Loucy (cell line): ENCODE measurements around the gene ANGPT4.

Source experiments
- H2AFZ ChIP-seq: fragments of 200-600 bp; sonication (generic); 2 replicates; pipeline ENCODE4 v1.6.0; 2016; ENCODE audit warnings: antibody characterized with exemption, mild to moderate bottlenecking, low read length, moderate library complexity
- H3F3A ChIP-seq: fragments of 200-600 bp; 2 replicates; pipeline ENCODE4 v1.6.0; 2016; ENCODE audit warnings: antibody characterized with exemption, low read depth, mild to moderate bottlenecking
- H3K27me3 ChIP-seq: fragments of 200-600 bp; sonication (generic); 2 replicates; pipeline ENCODE4 v1.6.1; 2014; ENCODE audit warnings: low read length, mild to moderate bottlenecking; ENCODE audit not compliant: insufficient read depth, poor library complexity, severe bottlenecking
- H3K36me3 ChIP-seq: fragments of 200-600 bp; sonication (generic); 2 replicates; pipeline ENCODE4 v1.6.1; 2016; ENCODE audit warnings: low read length; ENCODE audit not compliant: insufficient read depth
- H3K4me1 ChIP-seq: fragments of 200-600 bp; sonication (generic); 2 replicates; pipeline ENCODE4 v1.5.1; 2014; ENCODE audit warnings: low read length, mild to moderate bottlenecking; ENCODE audit not compliant: insufficient read depth, poor library complexity, severe bottlenecking
- H3K4me2 ChIP-seq: fragments of 200-600 bp; sonication (generic); 2 replicates; pipeline ENCODE4 v1.6.0; 2014; ENCODE audit warnings: antibody characterized with exemption, low read length, low read depth, mild to moderate bottlenecking; ENCODE audit not compliant: poor library complexity, severe bottlenecking
- H3K4me3 ChIP-seq: fragments of 200-600 bp; sonication (generic); 2 replicates; pipeline ENCODE4 v1.5.1; 2014; ENCODE audit warnings: low read length, mild to moderate bottlenecking, mixed read lengths; ENCODE audit not compliant: poor library complexity, severe bottlenecking
- H3K79me2 ChIP-seq: fragments of 200-600 bp; sonication (generic); 2 replicates; pipeline ENCODE4 v1.6.1; 2014; ENCODE audit warnings: low read length; ENCODE audit not compliant: insufficient read depth
- H3K9ac ChIP-seq: fragments of 200-600 bp; sonication (generic); 2 replicates; pipeline ENCODE4 v1.6.0; 2014; ENCODE audit warnings: mild to moderate bottlenecking, low read depth, low read length, moderate library complexity; ENCODE audit not compliant: poor library complexity, severe bottlenecking
- H3K9me2 ChIP-seq: fragments of 200-600 bp; sonication (generic); replicated peaks from 2 replicates; pipeline ENCODE4 v1.6.1; 2016; ENCODE audit warnings: low read depth, low read length, mixed read lengths
- H3K9me3 ChIP-seq: fragments of 200-600 bp; sonication (generic); 2 replicates; pipeline ENCODE4 v1.6.1; 2014; ENCODE audit warnings: mild to moderate bottlenecking, antibody characterized with exemption, low read length, low read depth; ENCODE audit not compliant: insufficient read depth
- H4K20me1 ChIP-seq: fragments of 200-600 bp; sonication (generic); 2 replicates; pipeline ENCODE4 v1.6.0; 2014; ENCODE audit warnings: antibody characterized with exemption, low read length, mild to moderate bottlenecking; ENCODE audit not compliant: insufficient read depth, poor library complexity, severe bottlenecking
- EZH2phosphoT487 ChIP-seq: fragments of 200-600 bp; IDR thresholded peaks from 2 replicates; pipeline ENCODE4 v1.6.1; 2018; ENCODE audit warnings: antibody characterized with exemption, mild to moderate bottlenecking, moderate library complexity, borderline replicate concordance
- TF ChIP-seq, protein P1 (sequence below): fragments of 200-600 bp; sonication (generic); conservative IDR thresholded peaks from 2 replicates; pipeline ENCODE4 v1.5.1; 2014; ENCODE audit warnings: mild to moderate bottlenecking, antibody characterized with exemption, low read length

Gene ANGPT4

DNA sequence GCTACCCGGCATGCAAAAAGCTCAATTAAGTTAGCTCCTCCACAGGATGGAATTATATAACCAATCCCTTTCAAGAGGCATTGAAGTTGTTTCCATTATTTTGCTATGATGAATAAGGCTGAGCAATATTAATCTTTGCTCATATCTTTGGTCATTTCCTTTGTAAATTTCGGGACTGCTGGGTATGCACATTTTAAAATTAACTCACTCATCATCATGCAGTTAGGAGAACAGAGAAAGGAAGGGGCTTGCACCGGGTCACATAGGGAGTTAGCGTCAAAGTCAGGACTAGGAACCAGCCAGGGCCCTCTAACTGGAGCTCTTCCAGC is 83.0 kb downstream of the ANGPT4 start:
- no peaks in the 10 kb centered on the region for H3K27me3 ChIP-seq
- H3K36me3 ChIP-seq, result no peaks in the 10 kb centered on the region
- peak overlapping the region; percentile 98 for H3K4me2 ChIP-seq
- H3K9ac ChIP-seq, result peak overlapping the region; percentile 89
- H3K9me2 ChIP-seq, result no peaks in the 10 kb centered on the region
- H4K20me1 ChIP-seq, result no peaks in the 10 kb centered on the region
- no peaks in the 10 kb centered on the region for H3K9me3 ChIP-seq
- H2AFZ ChIP-seq, result peak overlapping the region; percentile 97
- H3F3A ChIP-seq, result no peaks in the 10 kb centered on the region
- H3K4me1 ChIP-seq, result peaks cover 50% of the 10 kb centered on the region
- TF ChIP-seq, protein P1, sequence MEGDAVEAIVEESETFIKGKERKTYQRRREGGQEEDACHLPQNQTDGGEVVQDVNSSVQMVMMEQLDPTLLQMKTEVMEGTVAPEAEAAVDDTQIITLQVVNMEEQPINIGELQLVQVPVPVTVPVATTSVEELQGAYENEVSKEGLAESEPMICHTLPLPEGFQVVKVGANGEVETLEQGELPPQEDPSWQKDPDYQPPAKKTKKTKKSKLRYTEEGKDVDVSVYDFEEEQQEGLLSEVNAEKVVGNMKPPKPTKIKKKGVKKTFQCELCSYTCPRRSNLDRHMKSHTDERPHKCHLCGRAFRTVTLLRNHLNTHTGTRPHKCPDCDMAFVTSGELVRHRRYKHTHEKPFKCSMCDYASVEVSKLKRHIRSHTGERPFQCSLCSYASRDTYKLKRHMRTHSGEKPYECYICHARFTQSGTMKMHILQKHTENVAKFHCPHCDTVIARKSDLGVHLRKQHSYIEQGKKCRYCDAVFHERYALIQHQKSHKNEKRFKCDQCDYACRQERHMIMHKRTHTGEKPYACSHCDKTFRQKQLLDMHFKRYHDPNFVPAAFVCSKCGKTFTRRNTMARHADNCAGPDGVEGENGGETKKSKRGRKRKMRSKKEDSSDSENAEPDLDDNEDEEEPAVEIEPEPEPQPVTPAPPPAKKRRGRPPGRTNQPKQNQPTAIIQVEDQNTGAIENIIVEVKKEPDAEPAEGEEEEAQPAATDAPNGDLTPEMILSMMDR, result no peak
- no peak for TF ChIP-seq EZH2phosphoT487
- peaks cover 27% of the 10 kb centered on the region for H3K79me2 ChIP-seq
- H3K4me3 ChIP-seq, result peak overlapping the region; percentile 88

GRCh38 chr20:831956-832355 is 84.2 kb downstream of the ANGPT4 start:
- Histone ChIP-seq H3K9me3 (no peaks in the 10 kb centered on the region), H3K79me2 (peaks cover 17% of the 10 kb centered on the region), H3K27me3 (no peaks in the 10 kb centered on the region), H3K36me3 (no peaks in the 10 kb centered on the region), H3K9me2 (no peaks in the 10 kb centered on the region), H4K20me1 (no peaks in the 10 kb centered on the region), H3K4me1 (peaks cover 39% of the 10 kb centered on the region), H3K4me2 (no peak overlapping the region), H3K9ac (no peak overlapping the region), H2AFZ (no peak overlapping the region), H3F3A (no peaks in the 10 kb centered on the region), H3K4me3 (no peak overlapping the region)
- no peak for TF ChIP-seq EZH2phosphoT487
- TF ChIP-seq, protein P1, result no peak

DNA sequence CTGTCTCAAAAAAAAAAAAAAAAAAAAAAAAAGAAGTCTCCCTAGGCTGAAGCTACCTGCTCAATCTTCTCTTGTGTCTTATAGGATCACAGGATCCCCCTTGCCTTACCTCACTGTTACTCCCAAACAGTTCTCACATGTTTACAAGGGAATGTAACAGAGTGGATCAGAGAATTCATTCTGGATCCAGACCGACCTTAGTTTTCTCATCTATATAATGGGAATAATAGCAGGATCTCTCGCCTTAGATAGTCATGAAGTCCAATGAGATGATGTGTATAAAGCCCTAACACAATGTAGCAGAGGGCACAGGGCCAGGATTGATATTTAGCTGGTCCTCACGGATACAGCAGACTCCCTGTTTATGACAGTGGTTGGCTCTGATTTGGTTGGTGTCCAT is 84.9 kb downstream of the ANGPT4 start:
- no peaks in the 10 kb centered on the region for H3K9me2 ChIP-seq
- no peak for TF ChIP-seq EZH2phosphoT487
- TF ChIP-seq, protein P1, result no peak
- no peak overlapping the region for H3K4me3 ChIP-seq
- no peak overlapping the region for H3K4me2 ChIP-seq
- H3K36me3 ChIP-seq, result no peaks in the 10 kb centered on the region
- H2AFZ ChIP-seq, result no peak overlapping the region
- H3K9me3 ChIP-seq, result no peaks in the 10 kb centered on the region
- no peaks in the 10 kb centered on the region for H3F3A ChIP-seq
- H4K20me1 ChIP-seq, result no peaks in the 10 kb centered on the region
- H3K79me2 ChIP-seq, result peaks cover 17% of the 10 kb centered on the region
- peaks cover 32% of the 10 kb centered on the region for H3K4me1 ChIP-seq
- no peak overlapping the region for H3K9ac ChIP-seq
- H3K27me3 ChIP-seq, result no peaks in the 10 kb centered on the region
